H9 (cell line): ENCODE data around the gene EIF1B. TPM values are rescaled to one million over a fixed set of nuclear protein-coding genes. Genes with fewer than 3 reads are reported as not detected.

ENCODE experiments used
- DNase-seq: peaks from one replicate; pipeline ENCODE4 v3.0.0-alpha.2; 2017
- H2AFZ ChIP-seq: one replicate; pipeline ENCODE4 v1.6.1; 2013; ENCODE audit warnings: mild to moderate bottlenecking, low read length, control low read depth, moderate library complexity
- H2AK5ac ChIP-seq: 2 replicates; pipeline ENCODE4 v1.6.1; 2013; ENCODE audit warnings: low read length, control low read depth, mixed read lengths; ENCODE audit not compliant: insufficient read length
- H2BK120ac ChIP-seq: one replicate; pipeline ENCODE4 v1.6.1; 2013; ENCODE audit warnings: low read depth, mild to moderate bottlenecking, low read length, control low read depth, inconsistent platforms; ENCODE audit not compliant: poor library complexity, severe bottlenecking
- H2BK12ac ChIP-seq: 2 replicates; pipeline ENCODE4 v1.6.1; 2013; ENCODE audit warnings: low read length, control low read depth, mixed read lengths, low read depth; ENCODE audit not compliant: insufficient read length
- H2BK15ac ChIP-seq: 2 replicates; pipeline ENCODE4 v1.6.1; 2013; ENCODE audit warnings: low read depth, low read length, control low read depth
- H2BK20ac ChIP-seq: one replicate; pipeline ENCODE4 v1.6.1; 2013; ENCODE audit warnings: low read depth, mild to moderate bottlenecking, low read length, control low read depth, inconsistent platforms; ENCODE audit not compliant: poor library complexity, severe bottlenecking
- H2BK5ac ChIP-seq: 2 replicates; pipeline ENCODE4 v1.6.1; 2013; ENCODE audit warnings: low read length, control low read depth, mixed read lengths; ENCODE audit not compliant: insufficient read length
- H3K14ac ChIP-seq: 2 replicates; pipeline ENCODE4 v1.6.1; 2013; ENCODE audit warnings: low read length, control low read depth; ENCODE audit not compliant: insufficient read depth
- H3K18ac ChIP-seq: 2 replicates; pipeline ENCODE4 v1.6.1; 2013; ENCODE audit warnings: low read depth, mild to moderate bottlenecking, mixed read lengths, low read length, control low read depth; ENCODE audit not compliant: insufficient read length
- H3K23ac ChIP-seq: 2 replicates; pipeline ENCODE4 v1.6.1; 2013; ENCODE audit warnings: low read length, control low read depth, mixed read lengths, low read depth; ENCODE audit not compliant: insufficient read length
- H3K23me2 ChIP-seq: 2 replicates; pipeline ENCODE4 v1.6.1; 2013; ENCODE audit warnings: low read depth, mild to moderate bottlenecking, mixed read lengths, low read length, control low read depth; ENCODE audit not compliant: insufficient read length, poor library complexity, severe bottlenecking
- H3K27ac ChIP-seq: 2 replicates; pipeline ENCODE4 v1.5.1; 2013; ENCODE audit warnings: low read length, control low read depth, mixed read lengths, low read depth; ENCODE audit not compliant: insufficient read length
- H3K27me3 ChIP-seq: 2 replicates; pipeline ENCODE4 v1.6.1; 2013; ENCODE audit warnings: low read length, control low read depth, inconsistent platforms; ENCODE audit not compliant: insufficient read depth
- H3K4ac ChIP-seq: 2 replicates; pipeline ENCODE4 v1.6.1; 2013; ENCODE audit warnings: low read depth, mild to moderate bottlenecking, control low read depth, inconsistent platforms, low read length, moderate library complexity
- H3K4me1 ChIP-seq: 2 replicates; pipeline ENCODE4 v1.6.1; 2013; ENCODE audit warnings: low read length, control low read depth, inconsistent platforms; ENCODE audit not compliant: insufficient read depth
- H3K4me2 ChIP-seq: 2 replicates; pipeline ENCODE4 v1.6.1; 2013; ENCODE audit warnings: low read length, control low read depth, mixed read lengths; ENCODE audit not compliant: insufficient read length, insufficient read depth
- H3K56ac ChIP-seq: 2 replicates; pipeline ENCODE4 v1.6.1; 2013; ENCODE audit warnings: low read depth, mild to moderate bottlenecking, mixed read lengths, low read length, control low read depth; ENCODE audit not compliant: insufficient read length
- H3K79me1 ChIP-seq: 2 replicates; pipeline ENCODE4 v1.6.1; 2013; ENCODE audit warnings: low read depth, mild to moderate bottlenecking, moderate library complexity, low read length, control low read depth, inconsistent platforms; ENCODE audit not compliant: insufficient read depth, poor library complexity, severe bottlenecking
- H3K79me2 ChIP-seq: 2 replicates; pipeline ENCODE4 v1.6.1; 2013; ENCODE audit warnings: low read length, control low read depth, inconsistent platforms; ENCODE audit not compliant: insufficient read depth
- H3K9ac ChIP-seq: 2 replicates; pipeline ENCODE4 v1.6.1; 2013; ENCODE audit warnings: low read length, control low read depth, mixed read lengths; ENCODE audit not compliant: insufficient read length; ENCODE audit errors: extremely low read depth
- H3K9me3 ChIP-seq: one replicate; pipeline ENCODE4 v1.6.1; 2013; ENCODE audit warnings: low read depth, low read length, inconsistent platforms; ENCODE audit not compliant: control insufficient read depth
- H3T11ph ChIP-seq: one replicate; pipeline ENCODE4 v1.6.1; 2013; ENCODE audit warnings: mild to moderate bottlenecking, low read length, control low read depth, inconsistent platforms
- H4K20me1 ChIP-seq: one replicate; pipeline ENCODE4 v1.6.1; 2013; ENCODE audit not compliant: control insufficient read depth, insufficient read length, insufficient read depth
- H4K5ac ChIP-seq: 2 replicates; pipeline ENCODE4 v1.6.1; 2013; ENCODE audit warnings: low read depth, mild to moderate bottlenecking, mixed read lengths, low read length, control low read depth; ENCODE audit not compliant: insufficient read length
- H4K8ac ChIP-seq: replicated peaks from 2 replicates; pipeline ENCODE4 v1.6.1; 2013; ENCODE audit warnings: low read length, control low read depth, mixed read lengths, low read depth; ENCODE audit not compliant: insufficient read length
- H4K91ac ChIP-seq: 2 replicates; pipeline ENCODE4 v1.6.1; 2013; ENCODE audit warnings: low read depth, mild to moderate bottlenecking, moderate library complexity, mixed read lengths, low read length, control low read depth; ENCODE audit not compliant: insufficient read length
- H3K27ac Mint-ChIP-seq, 3 experiments: 2 replicates in 2 of 3; 3 replicates in 1 of 3; pipeline ENCODE4 v1.8.0; 2020 to 2021; ENCODE audit warnings: mixed read lengths in 3 of 3, mild to moderate bottlenecking in 1 of 3, moderate library complexity in 1 of 3
- H3K27me3 Mint-ChIP-seq: 2 replicates; pipeline ENCODE4 v1.8.0; 2021; ENCODE audit warnings: low read depth, mild to moderate bottlenecking, moderate library complexity, mixed read lengths
- H3K36me3 Mint-ChIP-seq, 3 experiments: 2 replicates in 2 of 3; 3 replicates in 1 of 3; pipeline ENCODE4 v1.8.0; 2020 to 2021; ENCODE audit warnings: low read depth in 3 of 3, mixed read lengths in 3 of 3; ENCODE audit not compliant: insufficient read depth in 1 of 3
- H3K4me1 Mint-ChIP-seq, 2 experiments: 2 replicates each; pipeline ENCODE4 v1.8.0; 2020; ENCODE audit warnings: mixed read lengths in 2 of 2
- H3K4me3 Mint-ChIP-seq, 2 experiments: 2 replicates in 1 of 2; 3 replicates in 1 of 2; pipeline ENCODE4 v1.8.0; 2020 to 2021; ENCODE audit warnings: mild to moderate bottlenecking in 2 of 2, mixed read lengths in 2 of 2, moderate library complexity in 1 of 2
- H3K9me3 Mint-ChIP-seq, 2 experiments: 2 replicates in 1 of 2; 3 replicates in 1 of 2; pipeline ENCODE4 v1.8.0; 2020; ENCODE audit warnings: mild to moderate bottlenecking in 2 of 2, mixed read lengths in 2 of 2, moderate library complexity in 1 of 2
- WGBS: extraction: QIAGEN DNeasy Blood & Tissue Kit; methylation state at CpG from one replicate; pipeline ENCODE4 v1.1.7; 2013; ENCODE audit warnings: missing lambda C conversion rate, low lambda C conversion rate, mixed read lengths; ENCODE audit not compliant: insufficient read length; ENCODE audit errors: extremely low coverage; 5-methylcytosine and 5-hydroxymethylcytosine counted together
- total RNA-seq: library from RNA; stranded (reverse); gene quantifications from 2 replicates; pipeline ENCODE4 v1.2.1, GENCODE V29; 2021
- TF ChIP-seq, protein P1 (sequence below): fragments of 200-600 bp; sonication (generic); conservative IDR thresholded peaks from 3 replicates; pipeline ENCODE4 v1.8.0; 2021; ENCODE audit warnings: antibody characterized with exemption, mild to moderate bottlenecking

The EIF1B gene
- total RNA-seq, 1 experiment from 2014 or later, result 133 TPM

DNA sequence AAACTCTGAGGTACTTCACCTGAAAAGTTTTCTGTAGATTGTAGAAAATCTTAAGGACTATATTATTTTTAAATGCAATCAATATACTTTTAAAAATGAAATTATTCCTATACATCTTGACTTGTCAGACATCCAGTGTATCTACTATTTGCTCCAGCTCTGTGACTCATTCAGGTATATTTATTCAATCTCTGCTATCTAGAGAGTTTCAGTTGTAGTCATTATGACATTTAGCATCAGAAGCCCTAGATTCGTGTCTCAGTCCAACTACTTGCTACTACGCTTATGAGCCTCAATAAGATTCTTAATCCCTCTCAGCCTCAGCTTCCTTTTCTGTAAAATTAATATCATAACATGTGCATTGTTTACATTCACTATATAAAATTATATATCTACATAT lies 22.3 kb upstream of the EIF1B start:
- Histone ChIP-seq H3K79me2 (no peaks in the 10 kb centered on the region), H3K27me3 (no peaks in the 10 kb centered on the region), H3T11ph (no peak overlapping the region), H2BK120ac (no peak overlapping the region), H3K14ac (no peak overlapping the region), H3K4me1 (no peaks in the 10 kb centered on the region), H3K9ac (no peak overlapping the region), H3K56ac (no peak overlapping the region), H2BK15ac (no peak overlapping the region), H3K27ac (no peak overlapping the region), H3K79me1 (no peaks in the 10 kb centered on the region), H4K91ac (no peak overlapping the region), H2AFZ (no peak overlapping the region), H2BK5ac (no peak overlapping the region), H3K9me3 (no peaks in the 10 kb centered on the region), H2BK12ac (no peak overlapping the region), H3K18ac (no peak overlapping the region), H2AK5ac (no peak overlapping the region), H3K4ac (no peak overlapping the region), H4K20me1 (no peaks in the 10 kb centered on the region), H3K4me2 (no peak overlapping the region), H3K23me2 (no peaks in the 10 kb centered on the region), H4K8ac (no peak overlapping the region), H4K5ac (no peak overlapping the region), H3K23ac (no peak overlapping the region), H2BK20ac (no peak overlapping the region)
- no peak overlapping the region for H3K27ac Mint-ChIP-seq
- no peaks in the 10 kb centered on the region; a peak in 1 of 5 replicates for H3K9me3 Mint-ChIP-seq
- TF ChIP-seq, protein P1, sequence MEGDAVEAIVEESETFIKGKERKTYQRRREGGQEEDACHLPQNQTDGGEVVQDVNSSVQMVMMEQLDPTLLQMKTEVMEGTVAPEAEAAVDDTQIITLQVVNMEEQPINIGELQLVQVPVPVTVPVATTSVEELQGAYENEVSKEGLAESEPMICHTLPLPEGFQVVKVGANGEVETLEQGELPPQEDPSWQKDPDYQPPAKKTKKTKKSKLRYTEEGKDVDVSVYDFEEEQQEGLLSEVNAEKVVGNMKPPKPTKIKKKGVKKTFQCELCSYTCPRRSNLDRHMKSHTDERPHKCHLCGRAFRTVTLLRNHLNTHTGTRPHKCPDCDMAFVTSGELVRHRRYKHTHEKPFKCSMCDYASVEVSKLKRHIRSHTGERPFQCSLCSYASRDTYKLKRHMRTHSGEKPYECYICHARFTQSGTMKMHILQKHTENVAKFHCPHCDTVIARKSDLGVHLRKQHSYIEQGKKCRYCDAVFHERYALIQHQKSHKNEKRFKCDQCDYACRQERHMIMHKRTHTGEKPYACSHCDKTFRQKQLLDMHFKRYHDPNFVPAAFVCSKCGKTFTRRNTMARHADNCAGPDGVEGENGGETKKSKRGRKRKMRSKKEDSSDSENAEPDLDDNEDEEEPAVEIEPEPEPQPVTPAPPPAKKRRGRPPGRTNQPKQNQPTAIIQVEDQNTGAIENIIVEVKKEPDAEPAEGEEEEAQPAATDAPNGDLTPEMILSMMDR, result no peak
- no peaks in the 10 kb centered on the region; the same call in 1 of the 2 replicates for H3K27me3 Mint-ChIP-seq
- no peak overlapping the region for H3K4me3 Mint-ChIP-seq
- H3K36me3 Mint-ChIP-seq, result no peaks in the 10 kb centered on the region
- no CpG with 5 or more reads among the region's 2 CpGs for WGBS
- DNase-seq, result no peak
- H3K4me1 Mint-ChIP-seq, result peaks cover 4 to 23% of the 10 kb centered on the region in 2 experiments
